PFSK-1 (cell line): ENCODE results near the gene BAIAP3.

ENCODE experiments used
- POLR2AphosphoS5 ChIP-seq: IDR thresholded peaks from 2 replicates; pipeline ENCODE4 v1.6.1; 2012; ENCODE audit warnings: low read depth, mild to moderate bottlenecking, control low read depth, low read length, moderate library complexity
- TAF1 ChIP-seq: IDR thresholded peaks from 2 replicates; pipeline ENCODE4 v1.6.1; 2012; ENCODE audit warnings: low read length, control low read depth, borderline replicate concordance; ENCODE audit not compliant: insufficient read depth

DNA sequence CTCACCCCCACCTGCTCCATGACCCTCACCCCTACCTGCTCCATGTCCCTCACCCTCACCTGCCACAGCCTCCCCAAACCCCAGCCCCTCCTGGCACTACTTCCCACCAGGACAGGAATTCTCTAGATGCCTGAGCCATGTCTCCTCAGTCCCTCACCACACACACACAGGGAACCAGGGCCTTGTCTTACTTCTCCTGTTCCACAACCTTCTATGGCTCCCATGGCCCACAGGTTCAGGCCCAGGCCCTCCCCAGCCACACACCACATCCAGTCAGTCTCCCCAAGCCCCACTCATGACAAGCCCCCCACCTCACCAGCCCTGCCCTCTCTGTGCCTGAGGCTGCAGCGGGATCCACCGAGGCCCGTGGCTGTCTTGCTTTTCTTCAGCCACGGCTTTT is 27.1 kb upstream of the BAIAP3 start:
- no peak for TF ChIP-seq TAF1
- TF ChIP-seq POLR2AphosphoS5: no peak
